SK-N-SH (cell line): ENCODE measurements around the gene WASF1. TPM values are rescaled to one million over a fixed set of nuclear protein-coding genes. Genes with fewer than 3 reads are reported as not detected.

Source experiments
- CTCF ChIA-PET: fragments of 300-600, 350-600 bp; formaldehyde crosslinking; extraction: SDS; loops from one replicate; lab custom pipeline; 2021; lab: Yijun Ruan, JAX
- POLR2A ChIA-PET: fragments of 350-600 bp; sonication (Branson Sonifier 250); formaldehyde crosslinking; extraction: SDS; loops from one replicate; lab custom pipeline; 2020; ENCODE audit warnings: antibody characterized with exemption, inconsistent platforms; lab: Yijun Ruan, JAX
- DNase-seq: peaks from one replicate; pipeline ENCODE4 v3.0.0; 2012
- H2AFZ ChIP-seq: fragments of 200-600 bp; sonication (generic); 2 replicates; pipeline ENCODE4 v1.8.1; 2016; ENCODE audit warnings: antibody characterized with exemption, mild to moderate bottlenecking, low read depth
- H3F3A ChIP-seq: fragments of 200-600 bp; sonication (generic); replicated peaks from 2 replicates; pipeline ENCODE3; 2016; ENCODE audit warnings: antibody characterized with exemption, mild to moderate bottlenecking; ENCODE audit not compliant: insufficient read depth
- H3K27ac ChIP-seq, 2 experiments: fragments of 200-500 bp in 1 of 2; fragments of 200-600 bp in 1 of 2; sonication (Bioruptor generic) in 1 of 2; sonication (generic), shearing (Covaris generic) in 1 of 2; 2 replicates each; pipeline versions ENCODE4 v1.5.1 to v1.6.1; 2014 to 2016; ENCODE audit warnings: low read depth in 2 of 2, inconsistent platforms in 1 of 2, low read length in 1 of 2, mild to moderate bottlenecking in 1 of 2, mixed read lengths in 1 of 2
- H3K27me3 ChIP-seq: fragments of 200-600 bp; sonication (generic), shearing (Covaris generic); 2 replicates; pipeline ENCODE4 v1.6.1; 2016; ENCODE audit warnings: mixed run types; ENCODE audit not compliant: insufficient read depth
- H3K36me3 ChIP-seq, 2 experiments: fragments of 200-500 bp in 1 of 2; fragments of 200-600 bp in 1 of 2; sonication (Bioruptor generic) in 1 of 2; sonication (generic) in 1 of 2; replicated peaks in 1 of 2; 2 replicates each; pipeline versions ENCODE3 to v1.5.1; 2014 to 2016; ENCODE audit warnings: low read length in 1 of 2, mild to moderate bottlenecking in 1 of 2; ENCODE audit not compliant: insufficient read depth in 2 of 2, control insufficient read depth in 1 of 2
- H3K4me1 ChIP-seq, 2 experiments: fragments of 200-500 bp in 1 of 2; fragments of 200-600 bp in 1 of 2; sonication (Bioruptor generic) in 1 of 2; sonication (generic), shearing (Covaris generic) in 1 of 2; 2 replicates each; pipeline versions ENCODE4 v1.5.1 to v1.6.1; 2014 to 2016; ENCODE audit warnings: low read depth in 1 of 2, low read length in 1 of 2, mixed run types in 1 of 2; ENCODE audit not compliant: insufficient read depth in 2 of 2, control insufficient read depth in 1 of 2
- H3K4me2 ChIP-seq: fragments of 200-600 bp; sonication (generic), shearing (Covaris generic); 2 replicates; pipeline ENCODE4 v1.6.1; 2017; ENCODE audit warnings: mixed run types
- H3K4me3 ChIP-seq, 2 experiments: fragments of 200-500 bp in 1 of 2; fragments of 200-600 bp in 1 of 2; sonication (Bioruptor generic) in 1 of 2; sonication (generic), shearing (Covaris generic) in 1 of 2; 2 replicates each; pipeline versions ENCODE4 v1.5.1 to v1.8.1; 2014 to 2016; ENCODE audit warnings: low read depth in 2 of 2, inconsistent platforms in 1 of 2, low read length in 1 of 2, mild to moderate bottlenecking in 1 of 2, mixed read lengths in 1 of 2, moderate library complexity in 1 of 2
- H3K79me2 ChIP-seq: fragments of 200-600 bp; sonication (generic); 2 replicates; pipeline ENCODE4 v1.8.1; 2017; ENCODE audit warnings: mild to moderate bottlenecking; ENCODE audit not compliant: insufficient read depth
- H3K9ac ChIP-seq: fragments of 200-600 bp; sonication (generic); 2 replicates; pipeline ENCODE4 v1.6.1; 2017; ENCODE audit warnings: mixed run types
- H3K9me2 ChIP-seq: fragments of 200-600 bp; sonication (generic); 2 replicates; pipeline ENCODE4 v1.6.1; 2017; ENCODE audit warnings: mixed run types
- H3K9me3 ChIP-seq: fragments of 200-600 bp; sonication (generic); 2 replicates; pipeline ENCODE4 v1.6.1; 2017; ENCODE audit warnings: mixed run types, mild to moderate bottlenecking, moderate library complexity
- H4K20me1 ChIP-seq: fragments of 200-600 bp; sonication (generic); 2 replicates; pipeline ENCODE4 v1.6.1; 2017; ENCODE audit warnings: mild to moderate bottlenecking, mixed run types; ENCODE audit not compliant: insufficient read depth
- CHD2 ChIP-seq: fragments of 150-350 bp; IDR thresholded peaks from 2 replicates; pipeline ENCODE4 v1.6.1; 2018; ENCODE audit warnings: low read length; ENCODE audit not compliant: partially characterized antibody
- EP300 ChIP-seq, 2 experiments: IDR thresholded peaks; 2 replicates each; pipeline versions ENCODE4 v1.4.0 to v1.6.1; 2012; ENCODE audit warnings: borderline replicate concordance in 1 of 2, low read depth in 1 of 2, low read length in 1 of 2
- JUND ChIP-seq: IDR thresholded peaks from 2 replicates; pipeline ENCODE4 v1.4.0; 2012
- MXI1 ChIP-seq: IDR thresholded peaks from 2 replicates; pipeline ENCODE4 v1.6.1; 2012; ENCODE audit warnings: mild to moderate bottlenecking, low read depth, low read length, improper control_type of control experiment
- NRF1 ChIP-seq: IDR thresholded peaks from 2 replicates; pipeline ENCODE4 v1.6.1; 2012; ENCODE audit warnings: low read depth, mild to moderate bottlenecking, low read length
- POLR2AphosphoS5 ChIP-seq: IDR thresholded peaks from 2 replicates; pipeline ENCODE4 v1.6.1; 2012; ENCODE audit warnings: low read depth, low read length
- RCOR1 ChIP-seq: fragments of 150-350 bp; IDR thresholded peaks from 2 replicates; pipeline ENCODE4 v1.6.1; 2017; ENCODE audit warnings: antibody characterized with exemption, low read length
- REST ChIP-seq: IDR thresholded peaks from 2 replicates; pipeline ENCODE4 v1.6.1; 2012; ENCODE audit warnings: mild to moderate bottlenecking, low read depth, low read length, moderate library complexity
- RFX5 ChIP-seq: IDR thresholded peaks from 2 replicates; pipeline ENCODE4 v1.6.1; 2012; ENCODE audit warnings: mild to moderate bottlenecking, improper control_type of control experiment, low read length
- SMC3 ChIP-seq: IDR thresholded peaks from 2 replicates; pipeline ENCODE4 v1.6.1; 2012; ENCODE audit warnings: low read depth, low read length, improper control_type of control experiment
- TAF1 ChIP-seq: IDR thresholded peaks from 2 replicates; pipeline ENCODE4 v1.6.1; 2012; ENCODE audit warnings: low read depth, mild to moderate bottlenecking, low read length, moderate library complexity, borderline replicate concordance
- YY1 ChIP-seq: IDR thresholded peaks from 2 replicates; pipeline ENCODE4 v1.4.0; 2012; ENCODE audit warnings: low read depth, mild to moderate bottlenecking
- WGBS: methylation state at CpG from one replicate; pipeline ENCODE4 v1.1.6; 2017; ENCODE audit warnings: low lambda C conversion rate; 5-methylcytosine and 5-hydroxymethylcytosine counted together
- polyA plus RNA-seq, 3 experiments: library from polyadenylated mRNA; depleted of rRNA; stranded (reverse); fragments of >200 nt; gene quantifications; 2 replicates each; pipeline ENCODE4 v1.2.3, GENCODE V29; 2012
- TF ChIP-seq, protein P1 (sequence below): IDR thresholded peaks from 2 replicates; pipeline ENCODE4 v1.4.0; 2012; ENCODE audit warnings: low read depth
- TF ChIP-seq, protein P2 (sequence below): IDR thresholded peaks from 2 replicates; pipeline ENCODE4 v1.4.0; 2012; ENCODE audit warnings: low read depth, borderline replicate concordance
- TF ChIP-seq, protein P3 (sequence below): fragments of 150-350 bp; IDR thresholded peaks from 2 replicates; pipeline ENCODE4 v1.6.1; 2017; ENCODE audit warnings: antibody characterized with exemption, low read length, low read depth, borderline replicate concordance

WASF1 gene
- polyA plus RNA-seq, 1 of the 3 experiments (the other 2 are of a cell fraction): 31.4 TPM

DNA sequence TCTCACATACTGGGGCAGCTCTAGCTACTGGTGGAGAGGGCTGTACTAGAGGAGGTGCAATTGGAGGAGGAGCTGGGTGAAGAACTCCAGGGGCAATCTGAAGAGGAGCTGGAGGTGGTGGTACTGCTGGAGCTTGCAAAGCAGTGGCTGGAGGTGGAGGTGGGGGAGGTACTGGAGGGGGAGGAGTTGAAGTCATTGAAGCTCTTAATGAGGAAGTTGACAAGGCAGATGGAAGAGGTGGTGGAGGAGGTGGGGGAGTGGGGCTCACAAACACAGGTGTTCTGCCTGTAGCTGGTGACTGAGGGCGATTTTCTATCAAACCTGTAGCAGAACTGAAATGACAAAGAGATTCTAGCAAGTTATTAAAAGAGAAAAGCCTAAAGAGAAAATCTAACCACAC, 77.6 kb downstream of the WASF1 start:
- DNase-seq: no peak
- Histone ChIP-seq H3K9me3 (no peaks in the 10 kb centered on the region), H3K36me3 (peaks cover 40 to 77% of the 10 kb centered on the region in 2 experiments), H3K9me2 (no peaks in the 10 kb centered on the region), H3K27ac (no peak overlapping the region), H3K79me2 (no peaks in the 10 kb centered on the region), H3K27me3 (no peaks in the 10 kb centered on the region), H3K4me2 (no peak overlapping the region), H3F3A (peaks cover 3% of the 10 kb centered on the region), H4K20me1 (no peaks in the 10 kb centered on the region), H3K4me1 (no peaks in the 10 kb centered on the region; a peak in 3 of 4 replicates), H2AFZ (no peak overlapping the region), H3K4me3 (no peak overlapping the region), H3K9ac (no peak overlapping the region)
- TF ChIP-seq EP300 (IDR thresholded peaks at IDR 0.05; ENCODE audit: borderline replicate concordance in 1 of 2, low read depth in 1 of 2, low read length in 1 of 2) (no peak), YY1 (no peak), TAF1 (no peak), NRF1 (no peak), POLR2AphosphoS5 (no peak), CHD2 (no peak)
- TF ChIP-seq, protein P1, sequence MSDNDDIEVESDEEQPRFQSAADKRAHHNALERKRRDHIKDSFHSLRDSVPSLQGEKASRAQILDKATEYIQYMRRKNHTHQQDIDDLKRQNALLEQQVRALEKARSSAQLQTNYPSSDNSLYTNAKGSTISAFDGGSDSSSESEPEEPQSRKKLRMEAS: no peak
- TF ChIP-seq, protein P2, sequence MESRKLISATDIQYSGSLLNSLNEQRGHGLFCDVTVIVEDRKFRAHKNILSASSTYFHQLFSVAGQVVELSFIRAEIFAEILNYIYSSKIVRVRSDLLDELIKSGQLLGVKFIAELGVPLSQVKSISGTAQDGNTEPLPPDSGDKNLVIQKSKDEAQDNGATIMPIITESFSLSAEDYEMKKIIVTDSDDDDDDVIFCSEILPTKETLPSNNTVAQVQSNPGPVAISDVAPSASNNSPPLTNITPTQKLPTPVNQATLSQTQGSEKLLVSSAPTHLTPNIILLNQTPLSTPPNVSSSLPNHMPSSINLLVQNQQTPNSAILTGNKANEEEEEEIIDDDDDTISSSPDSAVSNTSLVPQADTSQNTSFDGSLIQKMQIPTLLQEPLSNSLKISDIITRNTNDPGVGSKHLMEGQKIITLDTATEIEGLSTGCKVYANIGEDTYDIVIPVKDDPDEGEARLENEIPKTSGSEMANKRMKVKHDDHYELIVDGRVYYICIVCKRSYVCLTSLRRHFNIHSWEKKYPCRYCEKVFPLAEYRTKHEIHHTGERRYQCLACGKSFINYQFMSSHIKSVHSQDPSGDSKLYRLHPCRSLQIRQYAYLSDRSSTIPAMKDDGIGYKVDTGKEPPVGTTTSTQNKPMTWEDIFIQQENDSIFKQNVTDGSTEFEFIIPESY: no peak
- ChIA-PET CTCF (interaction anchor here (1.1 kb wide), 1 partner anchor 13 kb away, joined by 4 read pairs; no protein-coding TSS in a partner anchor), POLR2A (no interaction called here)
- 75% methylated on average over 1 of the region's 1 CpG for WGBS

- TF ChIP-seq RFX5: no peak
- no peak for TF ChIP-seq YY1
- no peak for TF ChIP-seq JUND
- TF ChIP-seq, protein P1: no peak
- TF ChIP-seq REST: no peak
- no peak for TF ChIP-seq MXI1
- no peak for TF ChIP-seq SMC3
- no peak for TF ChIP-seq RCOR1
- TF ChIP-seq, protein P3, sequence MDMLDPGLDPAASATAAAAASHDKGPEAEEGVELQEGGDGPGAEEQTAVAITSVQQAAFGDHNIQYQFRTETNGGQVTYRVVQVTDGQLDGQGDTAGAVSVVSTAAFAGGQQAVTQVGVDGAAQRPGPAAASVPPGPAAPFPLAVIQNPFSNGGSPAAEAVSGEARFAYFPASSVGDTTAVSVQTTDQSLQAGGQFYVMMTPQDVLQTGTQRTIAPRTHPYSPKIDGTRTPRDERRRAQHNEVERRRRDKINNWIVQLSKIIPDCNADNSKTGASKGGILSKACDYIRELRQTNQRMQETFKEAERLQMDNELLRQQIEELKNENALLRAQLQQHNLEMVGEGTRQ: no peak
- TF ChIP-seq EP300 (IDR thresholded peaks at IDR 0.05; ENCODE audit: borderline replicate concordance in 1 of 2, low read depth in 1 of 2, low read length in 1 of 2): no peak
- ChIA-PET CTCF (interaction anchor here (1.3 kb wide), 1 partner anchor 59 kb away, joined by 3 read pairs; no protein-coding TSS in a partner anchor), POLR2A (no interaction called here)
- peaks cover 25 to 50% of the 10 kb centered on the region in 2 experiments for H3K36me3 ChIP-seq
- no peak overlapping the region for H2AFZ ChIP-seq
- H3K27ac ChIP-seq: no peak overlapping the region
- DNase-seq: no peak
- H3K4me1 ChIP-seq: no peaks in the 10 kb centered on the region; a peak in 2 of 4 replicates
- H3K27me3 ChIP-seq: no peaks in the 10 kb centered on the region
- H3K9me2 ChIP-seq: no peaks in the 10 kb centered on the region
- no peaks in the 10 kb centered on the region for H3K79me2 ChIP-seq
- no peak overlapping the region for H3K4me2 ChIP-seq
- H3F3A ChIP-seq: peaks cover 3% of the 10 kb centered on the region
- H3K9ac ChIP-seq: no peak overlapping the region
- H4K20me1 ChIP-seq: no peaks in the 10 kb centered on the region
- H3K4me3 ChIP-seq: no peak overlapping the region
- H3K9me3 ChIP-seq: no peaks in the 10 kb centered on the region
- 95% methylated on average over 7 of the region's 7 CpGs for WGBS
These were observed 80.9 kb downstream of the WASF1 start for GRCh38 chr6:110098511-110099116.
